GM21717 (cell line): ENCODE measurements around the gene CHST6.
A peak's percentile ranks its signal among the peaks of the same experiment; 100 is the strongest.
"Not testable (repeated sequence)": the region's sequence is repeated elsewhere in the genome, so short reads cannot be mapped to it uniquely, and the experiment has no call there.

Source experiments
- ATAC-seq: cut with Tn5 transposase; IDR thresholded peaks from one replicate; pipeline ENCODE4 v1.9.1; 2021; ENCODE audit warnings: mild to moderate bottlenecking, moderate library complexity; ENCODE audit not compliant: unreplicated experiment

The CHST6 gene

DNA sequence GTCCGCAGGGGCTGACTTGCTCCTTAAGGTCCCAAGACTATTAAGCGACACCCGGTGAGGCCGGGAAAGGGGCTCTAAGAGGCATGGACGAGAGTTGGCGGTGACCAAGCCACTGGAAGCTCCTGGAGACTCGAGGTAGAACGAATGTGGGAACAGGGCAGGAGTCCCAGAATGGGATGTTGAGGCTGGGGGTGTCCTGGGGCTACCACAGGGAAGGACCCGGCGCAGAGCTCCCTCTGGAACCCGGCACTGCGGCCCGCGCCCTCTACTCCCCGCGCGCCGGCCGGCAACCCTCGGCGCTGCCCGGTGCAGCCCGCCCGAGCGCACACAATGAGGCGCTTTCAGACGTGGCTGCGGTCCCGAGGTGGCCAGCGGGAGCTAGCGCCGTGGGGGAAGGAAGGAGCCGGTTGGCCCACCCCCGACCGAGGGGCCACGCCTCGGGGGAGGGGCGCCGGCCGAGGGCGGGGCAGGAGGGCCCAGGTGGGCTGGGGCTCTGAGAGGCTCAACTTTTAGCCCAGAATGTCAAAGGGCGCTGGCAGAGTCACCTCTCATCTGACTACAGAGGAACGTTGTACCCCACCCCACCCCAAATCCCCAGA, at the start of gene CHST6:
Gene CHST6 (minus strand): TSS at position 366 of the 599 bp plus-strand sequence. CDS start 15,613 bp downstream, outside the sequence.
- peak; percentile 45 for ATAC-seq

GRCh38 chr16:75542462-75542861, 47.2 kb upstream of the CHST6 start:
- not testable (repeated sequence) for ATAC-seq

GRCh38 chr16:75541236-75541635, 46.0 kb upstream of the CHST6 start:
- ATAC-seq: no peak

GRCh38 chr16:75538882-75539565, 43.8 kb upstream of the CHST6 start:
- ATAC-seq: not testable (repeated sequence)

DNA sequence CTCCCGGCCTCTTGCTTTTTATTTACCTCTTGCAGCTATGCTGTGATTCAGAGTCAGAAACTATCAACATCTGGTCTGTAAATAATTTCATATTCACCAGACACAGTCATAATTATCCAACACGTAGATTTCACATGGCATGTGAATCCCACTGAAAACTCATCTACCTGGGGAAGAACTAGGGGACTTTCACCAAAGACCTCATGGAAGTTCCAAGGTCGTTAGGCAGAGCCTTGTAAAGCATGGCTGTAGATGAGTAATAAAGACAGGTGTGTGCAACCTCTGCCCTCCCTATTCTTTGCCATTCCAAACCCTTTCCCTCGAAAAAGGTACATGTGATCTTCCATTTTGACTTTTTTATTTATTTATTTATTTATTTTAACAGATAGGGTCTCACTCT, 42.5 kb upstream of the CHST6 start:
- no peak for ATAC-seq

DNA sequence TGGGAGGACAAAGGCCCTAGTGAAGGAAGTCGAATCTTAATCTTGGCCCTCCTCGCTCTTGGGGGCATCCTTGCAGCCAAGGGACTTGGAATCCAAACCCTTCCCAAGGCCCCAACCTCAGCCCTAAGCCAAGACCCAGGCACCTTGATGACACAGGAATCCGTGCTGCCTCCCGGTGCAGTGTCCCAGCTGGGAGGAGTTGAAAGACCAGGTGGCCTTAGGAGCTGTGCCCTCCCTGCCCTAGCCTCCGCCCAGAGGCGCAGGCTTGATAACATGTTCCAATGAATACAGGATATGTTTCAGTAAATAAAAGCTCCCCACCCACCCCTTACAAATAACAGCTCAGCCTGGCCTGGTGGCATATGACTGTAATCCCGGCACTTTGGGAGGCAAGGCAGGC, 40.7 kb upstream of the CHST6 start, which contains the start of gene CHST5:
Gene CHST5 (minus strand): TSS at position 208 of the 400 bp plus-strand sequence. CDS start 5,724 bp downstream, outside the sequence.
- ATAC-seq: no peak

- no peak for ATAC-seq
These were observed 40.1 kb upstream of the CHST6 start for GRCh38 chr16:75535211-75535843.

DNA sequence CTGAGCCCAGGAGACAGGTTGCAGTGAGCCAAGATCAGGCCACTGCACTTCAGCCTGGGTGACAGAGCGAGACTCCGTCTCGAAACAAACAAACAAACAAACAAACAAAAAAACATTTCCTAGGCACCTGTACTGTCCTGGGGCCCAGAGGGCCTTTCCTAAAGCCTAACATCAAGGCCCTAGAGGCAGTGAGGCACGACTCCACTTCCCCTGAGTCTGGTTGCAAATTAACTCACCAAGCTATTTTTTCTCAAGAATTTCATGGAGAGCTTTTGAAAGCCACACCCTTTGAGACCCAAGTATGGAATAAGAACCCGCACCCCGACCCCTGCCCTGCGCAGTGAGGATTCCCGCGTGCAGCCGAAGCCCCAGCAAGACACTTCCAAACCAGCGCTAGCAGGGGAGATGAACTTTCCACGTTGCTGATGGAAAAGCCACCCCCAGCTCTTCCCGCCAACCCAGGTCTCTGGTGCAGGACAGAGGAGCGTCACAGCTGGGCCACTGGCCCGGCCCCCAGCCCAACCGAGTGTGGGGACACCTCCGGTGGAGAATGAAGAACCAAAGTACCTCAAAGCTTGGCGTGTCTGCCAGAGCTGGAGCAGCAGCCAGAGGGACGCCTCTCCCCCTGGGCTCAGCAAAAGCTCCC, 39.4 kb upstream of the CHST6 start:
- no peak for ATAC-seq

DNA sequence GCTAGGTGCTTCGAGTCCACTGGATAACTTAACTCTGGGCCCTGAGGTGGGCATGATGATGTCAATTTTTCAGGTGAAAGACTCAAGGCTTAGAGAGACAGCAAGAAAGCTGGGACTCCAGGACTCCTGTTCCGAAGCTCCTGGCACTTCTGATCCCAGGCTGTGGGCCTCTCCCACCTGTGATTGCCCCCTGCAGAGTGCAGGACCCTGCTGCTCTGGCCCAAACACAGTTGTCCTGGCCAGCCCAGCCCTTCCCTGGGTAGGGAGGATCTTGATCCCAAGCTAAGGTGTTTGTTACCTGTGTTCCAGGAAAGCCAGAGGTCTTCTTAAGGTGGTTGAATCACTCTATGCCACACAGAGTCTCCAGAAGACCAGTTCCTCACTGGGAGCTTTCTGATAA, 37.5 kb upstream of the CHST6 start:
- no peak for ATAC-seq

- ATAC-seq: no peak
These were observed 37.0 kb upstream of the CHST6 start for GRCh38 chr16:75532142-75532765.

DNA sequence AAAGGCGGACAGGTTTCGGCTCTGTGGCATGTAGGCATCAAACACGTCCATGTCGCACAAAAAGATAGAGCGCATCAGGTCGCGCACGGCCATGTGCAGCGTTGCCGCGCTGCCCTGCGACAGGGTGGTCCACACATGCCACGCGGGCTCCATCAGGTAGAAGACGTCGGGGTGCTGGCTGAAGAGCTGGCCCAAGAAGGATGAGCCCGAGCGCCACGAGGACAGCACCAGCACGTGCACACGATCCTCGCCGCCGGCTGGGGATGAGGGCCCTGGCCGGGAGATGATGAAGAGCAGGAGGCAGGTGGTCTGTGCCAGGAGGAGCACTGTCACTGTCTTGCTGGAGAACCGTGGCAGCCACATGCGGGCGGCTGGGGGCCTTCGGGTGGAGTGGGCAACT, 34.7 kb upstream of the CHST6 start:
- no peak for ATAC-seq

GRCh38 chr16:75529056-75529905, 34.0 kb upstream of the CHST6 start:
- ATAC-seq: no peak

DNA sequence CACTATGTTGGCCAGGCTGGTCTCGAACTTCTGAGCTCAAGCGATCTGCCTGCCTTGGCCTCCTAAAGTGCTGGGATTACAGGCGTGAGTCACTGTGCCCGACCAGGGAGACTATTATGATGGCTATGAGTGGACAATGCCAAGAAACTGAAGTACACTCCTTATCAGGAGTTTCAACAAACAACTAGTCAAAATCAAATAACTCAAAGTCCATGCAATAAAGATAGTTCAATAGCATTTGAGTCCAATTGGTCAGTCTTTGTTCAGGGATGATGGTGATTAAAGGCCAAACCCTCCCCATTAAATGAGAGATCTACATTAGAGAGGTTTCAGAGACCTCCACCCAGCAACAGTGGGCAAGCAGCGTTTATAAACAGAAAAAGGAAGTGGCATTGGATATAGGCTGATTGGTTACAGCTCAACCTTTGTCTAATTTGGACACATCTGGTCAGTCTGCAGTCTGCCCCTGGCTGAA, 32.6 kb upstream of the CHST6 start:
- ATAC-seq: no peak

GRCh38 chr16:75526032-75526790, 31.0 kb upstream of the CHST6 start:
- no peak for ATAC-seq

GRCh38 chr16:75519175-75519574, 23.9 kb upstream of the CHST6 start:
- no peak for ATAC-seq

- ATAC-seq: peak; percentile 32
These were observed 21.1 kb upstream of the CHST6 start for GRCh38 chr16:75516189-75516966.

- ATAC-seq: no peak
These were observed 19.1 kb upstream of the CHST6 start for GRCh38 chr16:75514296-75514695.

- ATAC-seq: no peak
These were observed 11.3 kb upstream of the CHST6 start for GRCh38 chr16:75506574-75506973.

DNA sequence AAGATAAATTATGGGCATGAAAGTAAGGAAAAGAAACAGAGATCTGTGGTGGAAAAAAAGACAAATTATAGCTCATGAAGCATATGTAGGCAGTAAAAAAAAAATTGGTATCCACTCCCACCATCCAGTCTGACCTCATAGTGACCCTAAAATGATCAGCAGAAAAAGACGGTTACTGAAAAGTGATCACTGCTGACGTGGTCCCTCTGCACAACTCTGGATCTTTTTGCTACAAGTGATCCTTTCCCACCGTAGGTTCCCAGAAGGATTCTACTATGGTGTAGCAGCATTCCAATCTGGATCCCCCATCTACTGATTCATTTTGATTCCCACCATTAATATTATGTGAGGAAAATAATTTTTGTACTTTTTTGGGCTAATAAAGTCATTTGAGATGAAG, 10.9 kb upstream of the CHST6 start:
- ATAC-seq: no peak
